Measurements from ENCODE around the gene TNPO1.

TNPO1 gene

DNA sequence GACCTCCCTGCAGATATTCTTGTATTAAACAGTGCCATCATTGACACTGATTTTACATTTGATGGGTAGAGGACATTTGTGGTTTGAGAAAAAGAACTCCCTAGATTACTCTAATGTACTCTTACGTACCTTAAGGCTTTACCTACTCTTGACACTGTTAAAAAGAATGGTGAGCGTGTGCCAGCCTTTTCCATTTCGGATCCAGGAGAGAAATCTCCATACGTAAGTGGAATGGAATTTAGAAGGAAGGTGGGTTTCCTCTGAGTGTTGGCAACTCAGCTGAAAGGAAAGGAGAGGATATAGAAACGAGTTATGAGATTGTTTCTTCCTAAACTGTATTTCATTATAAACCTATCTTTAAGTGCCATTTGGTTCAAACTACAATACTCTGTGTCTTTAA lies 40.9 kb downstream of the TNPO1 start:
- Histone ChIP-seq H3K4me2 (ENCODE audit: low read length) (no peak overlapping the region), H3K4me1 (ENCODE audit: control insufficient read depth, insufficient read depth, low read length) (peaks cover 31% of the 10 kb centered on the region), H3K36me3 (ENCODE audit: insufficient read depth, low read length) (peaks cover 83% of the 10 kb centered on the region), H3K9ac (ENCODE audit: low read depth, low read length) (no peak overlapping the region), H3K4me3 (ENCODE audit: low read length) (no peak overlapping the region), H3K9me3 (replicated peaks; ENCODE audit: low read length) (no peaks in the 10 kb centered on the region), H3K27me3 (ENCODE audit: control insufficient read depth, insufficient read depth, low read length) (no peaks in the 10 kb centered on the region)

GRCh38 chr5:72859127-72859526 lies 42.7 kb downstream of the TNPO1 start:
- Histone ChIP-seq H3K27me3 (ENCODE audit: control insufficient read depth, insufficient read depth, low read length) (no peaks in the 10 kb centered on the region), H3K9ac (ENCODE audit: low read depth, low read length) (no peak overlapping the region), H3K4me1 (ENCODE audit: control insufficient read depth, insufficient read depth, low read length) (peaks cover 19% of the 10 kb centered on the region), H3K4me3 (ENCODE audit: low read length) (no peak overlapping the region), H3K36me3 (ENCODE audit: insufficient read depth, low read length) (peaks cover 81% of the 10 kb centered on the region), H3K9me3 (replicated peaks; ENCODE audit: low read length) (no peaks in the 10 kb centered on the region), H3K4me2 (ENCODE audit: low read length) (no peak overlapping the region)

DNA sequence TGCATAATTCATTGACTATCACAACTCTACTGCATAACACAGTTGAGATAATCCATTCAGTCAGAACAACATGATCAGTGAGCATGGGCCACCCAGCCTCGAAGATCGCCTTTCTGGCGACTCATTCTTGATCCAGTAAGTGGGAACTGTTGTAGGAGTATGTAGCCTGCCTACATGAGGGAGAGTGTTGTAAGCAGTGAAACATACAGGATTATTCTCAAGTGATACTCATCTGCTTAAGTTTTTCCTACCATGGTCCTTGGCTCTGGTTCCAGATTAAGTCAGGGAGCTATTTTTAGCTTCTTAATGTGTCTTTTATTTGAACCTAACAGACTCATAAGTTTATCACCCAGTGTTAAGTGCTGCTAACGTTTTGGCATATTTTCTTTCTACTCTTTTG lies 44.0 kb downstream of the TNPO1 start:
- Histone ChIP-seq H3K4me3 (ENCODE audit: low read length) (no peak overlapping the region), H3K4me2 (ENCODE audit: low read length) (no peak overlapping the region), H3K9me3 (replicated peaks; ENCODE audit: low read length) (no peaks in the 10 kb centered on the region), H3K9ac (ENCODE audit: low read depth, low read length) (no peak overlapping the region), H3K4me1 (ENCODE audit: control insufficient read depth, insufficient read depth, low read length) (peaks cover 8% of the 10 kb centered on the region), H3K36me3 (ENCODE audit: insufficient read depth, low read length) (peaks cover 85% of the 10 kb centered on the region), H3K27me3 (ENCODE audit: control insufficient read depth, insufficient read depth, low read length) (no peaks in the 10 kb centered on the region)

DNA sequence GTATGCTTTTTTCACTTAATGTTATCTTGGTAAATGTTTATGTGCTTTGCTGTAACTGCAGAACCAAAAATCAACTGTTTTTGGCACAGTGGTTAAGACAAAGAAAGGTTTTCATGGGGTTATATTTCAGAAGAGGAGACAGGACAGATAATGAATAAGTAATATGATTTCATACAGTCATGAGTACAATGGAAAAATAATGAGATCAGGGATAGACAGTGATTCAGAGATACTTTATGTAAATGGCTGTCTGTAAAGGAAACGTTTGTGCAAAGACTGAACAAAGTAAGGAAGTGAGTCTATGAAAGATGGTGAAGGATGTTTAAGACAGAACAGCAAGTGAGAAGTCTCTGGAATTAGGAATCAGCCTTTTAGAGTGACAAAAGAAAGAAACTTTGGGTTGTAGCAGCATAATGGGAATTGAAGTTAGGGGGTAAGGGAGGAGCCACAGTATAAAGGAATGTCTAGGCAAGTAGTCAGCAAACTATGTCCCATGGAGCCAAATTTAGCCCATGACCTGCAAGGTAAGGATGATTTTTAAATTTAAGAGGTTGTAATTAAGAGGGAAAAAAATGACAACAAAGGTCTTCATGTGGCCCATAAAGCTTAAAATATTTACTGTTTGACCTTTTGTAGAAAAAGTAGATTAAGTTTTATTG lies 55.0 kb downstream of the TNPO1 start:
- peaks cover 95% of the 10 kb centered on the region for H3K36me3 ChIP-seq (ENCODE audit: insufficient read depth, low read length)
- H3K4me3 ChIP-seq (ENCODE audit: low read length), result no peak overlapping the region
- no peaks in the 10 kb centered on the region for H3K9me3 ChIP-seq (replicated peaks; ENCODE audit: low read length)
- no peaks in the 10 kb centered on the region for H3K27me3 ChIP-seq (ENCODE audit: control insufficient read depth, insufficient read depth, low read length)
- H3K4me2 ChIP-seq (ENCODE audit: low read length), result no peak overlapping the region
- peaks cover 17% of the 10 kb centered on the region for H3K4me1 ChIP-seq (ENCODE audit: control insufficient read depth, insufficient read depth, low read length)
- H3K9ac ChIP-seq (ENCODE audit: low read depth, low read length), result no peak overlapping the region

DNA sequence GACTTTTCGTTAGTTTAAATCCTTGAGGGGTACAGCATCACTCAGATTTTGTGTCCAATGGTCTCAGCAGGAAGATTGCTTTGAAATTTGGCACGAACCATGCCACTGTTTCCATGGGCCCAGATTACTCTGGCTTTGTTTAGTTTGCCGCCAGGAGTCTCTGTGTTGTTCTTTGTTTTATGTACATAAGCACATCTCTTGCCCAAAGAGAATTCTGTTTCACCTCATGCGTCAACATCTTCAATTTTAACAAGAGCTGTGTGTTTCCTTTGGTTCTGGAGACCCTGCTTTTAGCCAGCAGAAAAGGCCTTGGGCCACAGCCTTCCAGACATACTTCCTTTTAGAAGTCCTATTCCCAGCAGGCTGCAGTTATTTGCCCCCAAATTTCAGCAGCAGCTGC lies 62.4 kb downstream of the TNPO1 start:
- Histone ChIP-seq H3K4me3 (ENCODE audit: low read length) (no peak overlapping the region), H3K36me3 (ENCODE audit: insufficient read depth, low read length) (peaks cover 94% of the 10 kb centered on the region), H3K4me2 (ENCODE audit: low read length) (no peak overlapping the region), H3K9ac (ENCODE audit: low read depth, low read length) (no peak overlapping the region), H3K9me3 (replicated peaks; ENCODE audit: low read length) (no peaks in the 10 kb centered on the region), H3K4me1 (ENCODE audit: control insufficient read depth, insufficient read depth, low read length) (no peaks in the 10 kb centered on the region), H3K27me3 (ENCODE audit: control insufficient read depth, insufficient read depth, low read length) (no peaks in the 10 kb centered on the region)

DNA sequence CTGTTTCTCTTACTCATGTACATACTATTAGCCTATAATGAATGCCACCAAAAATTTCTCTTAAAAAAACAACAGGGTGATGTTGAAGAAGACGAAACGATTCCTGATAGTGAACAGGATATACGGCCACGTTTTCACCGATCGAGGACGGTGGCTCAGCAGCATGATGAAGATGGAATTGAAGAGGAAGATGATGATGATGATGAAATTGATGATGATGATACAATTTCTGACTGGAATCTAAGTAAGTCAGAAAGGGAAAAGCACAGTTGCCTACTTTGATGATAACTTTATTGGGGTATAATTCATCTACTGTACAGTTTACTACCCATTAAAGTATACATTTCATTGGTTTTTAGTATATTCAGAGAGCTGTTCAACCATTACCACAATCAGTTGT lies 66.5 kb downstream of the TNPO1 start:
- no peak overlapping the region for H3K9ac ChIP-seq (ENCODE audit: low read depth, low read length)
- H3K27me3 ChIP-seq (ENCODE audit: control insufficient read depth, insufficient read depth, low read length), result no peaks in the 10 kb centered on the region
- H3K4me2 ChIP-seq (ENCODE audit: low read length), result no peak overlapping the region
- H3K9me3 ChIP-seq (replicated peaks; ENCODE audit: low read length), result no peaks in the 10 kb centered on the region
- H3K36me3 ChIP-seq (ENCODE audit: insufficient read depth, low read length), result peaks cover 96% of the 10 kb centered on the region
- no peaks in the 10 kb centered on the region for H3K4me1 ChIP-seq (ENCODE audit: control insufficient read depth, insufficient read depth, low read length)
- H3K4me3 ChIP-seq (ENCODE audit: low read length), result no peak overlapping the region

GRCh38 chr5:72883850-72884249 lies 67.4 kb downstream of the TNPO1 start:
- Histone ChIP-seq H3K36me3 (ENCODE audit: insufficient read depth, low read length) (peaks cover 95% of the 10 kb centered on the region), H3K4me3 (ENCODE audit: low read length) (no peak overlapping the region), H3K4me1 (ENCODE audit: control insufficient read depth, insufficient read depth, low read length) (no peaks in the 10 kb centered on the region), H3K4me2 (ENCODE audit: low read length) (no peak overlapping the region), H3K9me3 (replicated peaks; ENCODE audit: low read length) (no peaks in the 10 kb centered on the region), H3K27me3 (ENCODE audit: control insufficient read depth, insufficient read depth, low read length) (no peaks in the 10 kb centered on the region), H3K9ac (ENCODE audit: low read depth, low read length) (no peak overlapping the region)

DNA sequence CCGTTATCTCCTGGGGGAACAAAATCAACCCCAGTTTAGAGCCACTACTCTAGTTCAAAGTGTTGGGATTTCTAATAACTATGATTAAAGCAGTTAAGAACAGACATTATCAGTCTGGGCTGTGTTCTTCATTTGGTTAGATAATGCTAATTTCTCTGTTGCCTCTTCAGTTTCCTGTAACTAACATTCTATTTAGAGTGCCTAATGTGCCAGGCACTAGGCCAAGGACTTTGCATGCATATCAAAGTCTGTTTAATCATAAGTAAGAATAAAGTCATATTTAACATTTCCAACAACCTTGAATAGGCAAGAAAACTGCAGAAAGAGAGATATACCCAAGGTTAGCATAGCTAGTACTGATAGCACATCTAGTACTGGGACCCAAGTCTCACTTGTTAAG lies 68.4 kb downstream of the TNPO1 start:
- Histone ChIP-seq H3K27me3 (ENCODE audit: control insufficient read depth, insufficient read depth, low read length) (no peaks in the 10 kb centered on the region), H3K36me3 (ENCODE audit: insufficient read depth, low read length) (peaks cover 93% of the 10 kb centered on the region), H3K9me3 (replicated peaks; ENCODE audit: low read length) (no peaks in the 10 kb centered on the region), H3K9ac (ENCODE audit: low read depth, low read length) (no peak overlapping the region), H3K4me3 (ENCODE audit: low read length) (no peak overlapping the region), H3K4me2 (ENCODE audit: low read length) (no peak overlapping the region), H3K4me1 (ENCODE audit: control insufficient read depth, insufficient read depth, low read length) (no peaks in the 10 kb centered on the region)

- Histone ChIP-seq H3K27me3 (ENCODE audit: control insufficient read depth, insufficient read depth, low read length) (no peaks in the 10 kb centered on the region), H3K36me3 (ENCODE audit: insufficient read depth, low read length) (peaks cover 94% of the 10 kb centered on the region), H3K4me2 (ENCODE audit: low read length) (no peak overlapping the region), H3K4me1 (ENCODE audit: control insufficient read depth, insufficient read depth, low read length) (no peaks in the 10 kb centered on the region), H3K4me3 (ENCODE audit: low read length) (no peak overlapping the region), H3K9ac (ENCODE audit: low read depth, low read length) (no peak overlapping the region), H3K9me3 (replicated peaks; ENCODE audit: low read length) (no peaks in the 10 kb centered on the region)
Measured at GRCh38 chr5:72885824-72886223, 69.4 kb downstream of the TNPO1 start.

DNA sequence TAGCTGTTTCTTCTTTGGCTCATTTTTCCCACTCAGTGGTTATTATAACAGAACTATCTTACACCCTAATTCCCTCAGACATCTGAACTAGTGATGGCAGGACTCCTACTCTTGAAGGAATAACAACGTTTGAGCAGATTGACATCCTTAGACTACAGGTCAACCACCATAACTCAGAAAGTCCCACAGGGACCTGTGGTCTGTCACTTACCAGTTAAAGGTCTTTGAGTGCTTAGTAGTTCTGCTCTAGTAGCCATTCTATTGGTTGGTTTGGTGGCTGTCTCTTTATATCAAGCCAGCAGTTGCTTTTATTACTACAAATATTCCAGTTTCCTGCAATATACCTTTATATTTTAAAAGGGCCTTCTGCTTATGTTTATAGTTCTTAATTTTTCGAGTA lies 72.1 kb downstream of the TNPO1 start:
- Histone ChIP-seq H3K27me3 (ENCODE audit: control insufficient read depth, insufficient read depth, low read length) (no peaks in the 10 kb centered on the region), H3K4me2 (ENCODE audit: low read length) (no peak overlapping the region), H3K9me3 (replicated peaks; ENCODE audit: low read length) (no peaks in the 10 kb centered on the region), H3K4me1 (ENCODE audit: control insufficient read depth, insufficient read depth, low read length) (no peaks in the 10 kb centered on the region), H3K9ac (ENCODE audit: low read depth, low read length) (no peak overlapping the region), H3K4me3 (ENCODE audit: low read length) (no peak overlapping the region), H3K36me3 (ENCODE audit: insufficient read depth, low read length) (peaks cover 94% of the 10 kb centered on the region)

GRCh38 chr5:72889324-72889723 lies 72.9 kb downstream of the TNPO1 start:
- Histone ChIP-seq H3K4me3 (ENCODE audit: low read length) (no peak overlapping the region), H3K36me3 (ENCODE audit: insufficient read depth, low read length) (peaks cover 94% of the 10 kb centered on the region), H3K9me3 (replicated peaks; ENCODE audit: low read length) (no peaks in the 10 kb centered on the region), H3K4me2 (ENCODE audit: low read length) (no peak overlapping the region), H3K4me1 (ENCODE audit: control insufficient read depth, insufficient read depth, low read length) (no peaks in the 10 kb centered on the region), H3K27me3 (ENCODE audit: control insufficient read depth, insufficient read depth, low read length) (no peaks in the 10 kb centered on the region), H3K9ac (ENCODE audit: low read depth, low read length) (no peak overlapping the region)

DNA sequence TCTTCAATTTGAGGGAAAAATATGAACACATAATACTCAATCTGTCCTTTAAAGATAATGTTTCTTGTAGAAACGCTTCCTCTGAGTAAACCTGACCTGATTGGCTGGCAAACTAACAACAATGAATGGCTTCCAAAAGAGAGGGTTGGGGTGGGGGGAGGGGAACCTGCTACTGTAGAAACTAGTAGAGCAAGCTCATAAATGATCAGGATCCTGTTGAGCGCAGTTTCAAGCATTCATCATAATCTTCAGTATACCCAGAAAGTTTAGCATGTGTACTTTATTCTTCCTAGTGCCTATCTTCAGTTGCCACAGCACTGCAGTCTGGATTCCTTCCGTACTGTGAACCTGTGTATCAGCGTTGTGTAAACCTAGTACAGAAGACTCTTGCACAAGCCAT lies 76.4 kb downstream of the TNPO1 start:
- no peak overlapping the region for H3K4me2 ChIP-seq (ENCODE audit: low read length)
- H3K4me3 ChIP-seq (ENCODE audit: low read length), result no peak overlapping the region
- no peaks in the 10 kb centered on the region for H3K4me1 ChIP-seq (ENCODE audit: control insufficient read depth, insufficient read depth, low read length)
- peaks cover 93% of the 10 kb centered on the region for H3K36me3 ChIP-seq (ENCODE audit: insufficient read depth, low read length)
- H3K9me3 ChIP-seq (replicated peaks; ENCODE audit: low read length), result no peaks in the 10 kb centered on the region
- no peaks in the 10 kb centered on the region for H3K27me3 ChIP-seq (ENCODE audit: control insufficient read depth, insufficient read depth, low read length)
- no peak overlapping the region for H3K9ac ChIP-seq (ENCODE audit: low read depth, low read length)
